ENCODE measurements around the gene ESRRA.

DNA sequence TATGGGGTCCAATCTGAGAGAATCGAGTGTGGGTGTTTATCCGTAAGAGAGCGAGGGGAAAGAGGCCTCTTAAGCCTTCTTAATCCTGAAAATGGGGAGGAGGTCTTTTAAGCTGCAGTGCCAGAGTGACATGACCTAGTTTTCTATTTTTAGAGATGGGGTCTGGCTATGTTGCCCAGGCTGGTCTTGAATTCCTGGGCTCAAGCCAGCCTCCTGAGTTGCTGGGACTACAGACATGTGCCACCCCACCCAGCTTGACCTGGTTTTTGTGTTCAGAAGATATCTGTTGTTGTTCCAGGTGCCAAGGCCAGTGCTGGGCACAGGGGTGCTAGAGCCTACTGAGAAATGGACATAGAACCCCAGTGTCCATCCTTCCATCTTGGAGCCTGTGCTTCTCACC is 22.2 kb upstream of the ESRRA start:
- no peak for TF ChIP-seq CTCF (IDR thresholded peaks at IDR 0.05)
- TF ChIP-seq POLR2A (IDR thresholded peaks at IDR 0.05) = no peak
- no peak for TF ChIP-seq EP300 (IDR thresholded peaks at IDR 0.05)
